Measurements from ENCODE around the gene GRHL1. TPM values are rescaled to one million over a fixed set of nuclear protein-coding genes. Genes with fewer than 3 reads are reported as not detected.
A peak's percentile ranks its signal among the peaks of the same experiment; 100 is the strongest.

The GRHL1 gene
- total and polyA plus RNA-seq, 4 donors: 3.6 to 13.7 (median 6.1) TPM

GRCh38 chr2:10039658-10040410 is 88.3 kb downstream of the GRHL1 start:
- H3K36me3 ChIP-seq (ENCODE audit: control insufficient read depth in 4 of 4, insufficient read depth in 3 of 4, low read depth in 1 of 4, low read length in 3 of 4): no peaks in the 10 kb centered on the region
- H3K27me3 ChIP-seq (ENCODE audit: control insufficient read depth in 4 of 4, insufficient read depth in 4 of 4, low read length in 3 of 4): no peaks in the 10 kb centered on the region
- H3K9me3 ChIP-seq (ENCODE audit: control insufficient read depth in 4 of 4, low read length in 3 of 4): no peaks in the 10 kb centered on the region
- WGBS: 65% methylated on average over 16 of the region's 16 CpGs
- DNase-seq (ENCODE audit: low spot score): no peak
- H3K4me1 ChIP-seq (ENCODE audit: control insufficient read depth in 4 of 4, insufficient read depth in 4 of 4, low read length in 3 of 4): peaks cover 20 to 55% (median 39%) of the 10 kb centered on the region in 4 donors
- H3K4me3 ChIP-seq (ENCODE audit: low read depth in 1 of 3, low read length in 3 of 3): no peak overlapping the region
- no peak overlapping the region for H3K9ac ChIP-seq (ENCODE audit: low read depth in 1 of 2, low read length in 2 of 2)
- H3K27ac ChIP-seq (ENCODE audit: low read depth in 1 of 2, low read length in 2 of 2): peak overlapping the region in 1 of 2 donors; percentile 39
- TF ChIP-seq REST (IDR thresholded peaks at IDR 0.05): peak; percentile 18
- TF ChIP-seq HNF4G (IDR thresholded peaks at IDR 0.05): no peak
- TF ChIP-seq FOXA1 (IDR thresholded peaks at IDR 0.05): no peak
- no peak for TF ChIP-seq TAF1 (conservative IDR thresholded peaks at IDR 0.05)
- TF ChIP-seq HNF4A (conservative IDR thresholded peaks at IDR 0.05): peak in 1 of 2 donors; percentile 25
- no peak for TF ChIP-seq ATF3 (IDR thresholded peaks at IDR 0.05)
- TF ChIP-seq RAD21 (IDR thresholded peaks at IDR 0.05): peak in 1 of 2 donors; percentile 53
- peak in 1 of 2 donors; percentile 56 for TF ChIP-seq RXRA (IDR thresholded peaks at IDR 0.05)

DNA sequence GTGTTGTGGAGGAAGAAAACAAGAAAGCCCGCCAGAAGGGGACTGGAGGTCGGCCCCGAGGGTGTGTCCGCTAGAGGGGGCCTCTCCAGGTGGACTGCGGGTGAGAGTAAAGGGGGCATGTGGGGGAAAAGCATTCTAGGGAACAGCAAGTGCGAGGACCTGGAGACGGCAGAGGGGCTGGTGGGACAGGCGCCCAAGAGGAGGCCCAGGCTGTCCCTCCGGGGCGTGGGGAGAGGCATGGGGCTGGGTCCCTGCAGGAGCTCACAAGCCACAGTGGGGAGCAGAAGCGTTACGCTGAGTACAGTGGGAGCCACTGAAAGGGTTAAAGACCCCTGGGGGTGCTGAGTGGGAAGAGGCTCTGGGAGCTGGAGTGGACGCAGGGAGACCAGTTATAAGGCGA is 90.2 kb downstream of the GRHL1 start:
- H3K27me3 ChIP-seq (ENCODE audit: control insufficient read depth in 4 of 4, insufficient read depth in 4 of 4, low read length in 3 of 4): no peaks in the 10 kb centered on the region
- DNase-seq (ENCODE audit: low spot score): no peak
- no peaks in the 10 kb centered on the region for H3K9me3 ChIP-seq (ENCODE audit: control insufficient read depth in 4 of 4, low read length in 3 of 4)
- peak overlapping the region in 1 of 2 donors; percentile 41 for H3K9ac ChIP-seq (ENCODE audit: low read depth in 1 of 2, low read length in 2 of 2)
- H3K36me3 ChIP-seq (ENCODE audit: control insufficient read depth in 4 of 4, insufficient read depth in 3 of 4, low read depth in 1 of 4, low read length in 3 of 4): peaks cover 0 to 6% (median 2%) of the 10 kb centered on the region in 4 donors
- H3K27ac ChIP-seq (ENCODE audit: low read depth in 1 of 2, low read length in 2 of 2): peak overlapping the region; percentile 43 to 96
- 92% methylated on average over 14 of the region's 14 CpGs for WGBS
- TF ChIP-seq, protein P1, sequence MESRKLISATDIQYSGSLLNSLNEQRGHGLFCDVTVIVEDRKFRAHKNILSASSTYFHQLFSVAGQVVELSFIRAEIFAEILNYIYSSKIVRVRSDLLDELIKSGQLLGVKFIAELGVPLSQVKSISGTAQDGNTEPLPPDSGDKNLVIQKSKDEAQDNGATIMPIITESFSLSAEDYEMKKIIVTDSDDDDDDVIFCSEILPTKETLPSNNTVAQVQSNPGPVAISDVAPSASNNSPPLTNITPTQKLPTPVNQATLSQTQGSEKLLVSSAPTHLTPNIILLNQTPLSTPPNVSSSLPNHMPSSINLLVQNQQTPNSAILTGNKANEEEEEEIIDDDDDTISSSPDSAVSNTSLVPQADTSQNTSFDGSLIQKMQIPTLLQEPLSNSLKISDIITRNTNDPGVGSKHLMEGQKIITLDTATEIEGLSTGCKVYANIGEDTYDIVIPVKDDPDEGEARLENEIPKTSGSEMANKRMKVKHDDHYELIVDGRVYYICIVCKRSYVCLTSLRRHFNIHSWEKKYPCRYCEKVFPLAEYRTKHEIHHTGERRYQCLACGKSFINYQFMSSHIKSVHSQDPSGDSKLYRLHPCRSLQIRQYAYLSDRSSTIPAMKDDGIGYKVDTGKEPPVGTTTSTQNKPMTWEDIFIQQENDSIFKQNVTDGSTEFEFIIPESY (IDR thresholded peaks at IDR 0.05): no peak
- TF ChIP-seq TAF1 (conservative IDR thresholded peaks at IDR 0.05) (no peak), NR2F2 (IDR thresholded peaks at IDR 0.05) (no peak), FOXA1 (IDR thresholded peaks at IDR 0.05) (no peak), RXRA (IDR thresholded peaks at IDR 0.05) (no peak), FOXA2 (IDR thresholded peaks at IDR 0.05) (no peak), ATF3 (IDR thresholded peaks at IDR 0.05) (no peak), RAD21 (IDR thresholded peaks at IDR 0.05) (no peak), REST (IDR thresholded peaks at IDR 0.05) (no peak), HNF4G (IDR thresholded peaks at IDR 0.05) (no peak), EGR1 (IDR thresholded peaks at IDR 0.05; ENCODE audit: low read depth in 2 of 2) (no peak), YY1 (IDR thresholded peaks at IDR 0.05) (no peak), JUND (IDR thresholded peaks at IDR 0.05) (no peak)
- TF ChIP-seq, protein P2, sequence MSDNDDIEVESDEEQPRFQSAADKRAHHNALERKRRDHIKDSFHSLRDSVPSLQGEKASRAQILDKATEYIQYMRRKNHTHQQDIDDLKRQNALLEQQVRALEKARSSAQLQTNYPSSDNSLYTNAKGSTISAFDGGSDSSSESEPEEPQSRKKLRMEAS (IDR thresholded peaks at IDR 0.05): no peak
- H3K4me1 ChIP-seq (ENCODE audit: control insufficient read depth in 4 of 4, insufficient read depth in 4 of 4, low read length in 3 of 4): peaks cover 14 to 49% (median 29%) of the 10 kb centered on the region in 4 donors
- peak overlapping the region in 2 of 3 donors; percentile 1 to 73 for H3K4me3 ChIP-seq (ENCODE audit: low read depth in 1 of 3, low read length in 3 of 3)

Measured in liver (tissue), 9 donors.